ENCODE data around the gene ZNF490. TPM values are rescaled to one million over a fixed set of nuclear protein-coding genes. Genes with fewer than 3 reads are reported as not detected.
"Not testable (repeated sequence)": the region's sequence is repeated elsewhere in the genome, so short reads cannot be mapped to it uniquely, and the experiment has no call there.

Gene ZNF490
- 4.5 TPM for total RNA-seq

- peak; percentile 98 for DNase-seq
These were observed at the start of gene ZNF490, which contains the start of gene ZNF791 for GRCh38 chr19:12610540-12611360. Gene ZNF490, minus strand, starts transcription at chr19:12610813. Its CDS starts 133 bp downstream, at chr19:12610680. Gene ZNF791, plus strand, starts transcription at chr19:12610920. Its CDS starts 160 bp downstream, at chr19:12611080.

- no peak for DNase-seq
These were observed 47.4 kb upstream of the ZNF490 start for GRCh38 chr19:12657966-12658365.

GRCh38 chr19:12656899-12657571 lies 46.4 kb upstream of the ZNF490 start:
- DNase-seq: no peak

- no peak for DNase-seq
These were observed 44.9 kb upstream of the ZNF490 start for GRCh38 chr19:12655546-12655945.

GRCh38 chr19:12652219-12652618 lies 41.6 kb upstream of the ZNF490 start:
- DNase-seq: no peak

- no peak for DNase-seq
These were observed 39.3 kb upstream of the ZNF490 start for GRCh38 chr19:12649941-12650340.

- DNase-seq: no peak
These were observed 37.5 kb upstream of the ZNF490 start for GRCh38 chr19:12648088-12648487.

- no peak for DNase-seq
These were observed 37.0 kb upstream of the ZNF490 start for GRCh38 chr19:12647490-12648071.

GRCh38 chr19:12647047-12647446 lies 36.4 kb upstream of the ZNF490 start:
- DNase-seq: no peak

- DNase-seq: no peak
These were observed 35.9 kb upstream of the ZNF490 start for GRCh38 chr19:12646551-12646950.

- DNase-seq: not testable (repeated sequence)
These were observed 33.1 kb upstream of the ZNF490 start for GRCh38 chr19:12643716-12644115.

GRCh38 chr19:12642506-12642905 lies 31.9 kb upstream of the ZNF490 start:
- no peak for DNase-seq

- no peak for DNase-seq
These were observed 30.8 kb upstream of the ZNF490 start for GRCh38 chr19:12641456-12641855.

- peak; percentile 15 for DNase-seq
These were observed 29.4 kb upstream of the ZNF490 start for GRCh38 chr19:12639901-12640613.

GRCh38 chr19:12638611-12639182 lies 28.1 kb upstream of the ZNF490 start:
- DNase-seq: no peak

- no peak for DNase-seq
These were observed 26.0 kb upstream of the ZNF490 start for GRCh38 chr19:12636631-12637030.

GRCh38 chr19:12629215-12629614 lies 18.6 kb upstream of the ZNF490 start:
- no peak for DNase-seq

- DNase-seq: no peak
These were observed 17.7 kb upstream of the ZNF490 start for GRCh38 chr19:12628040-12629022.

- DNase-seq: no peak
These were observed 16.3 kb upstream of the ZNF490 start for GRCh38 chr19:12626958-12627357.

- no peak for DNase-seq
These were observed 12.9 kb upstream of the ZNF490 start for GRCh38 chr19:12623361-12624031.
